ENCODE measurements around the gene PTPRK.

DNA sequence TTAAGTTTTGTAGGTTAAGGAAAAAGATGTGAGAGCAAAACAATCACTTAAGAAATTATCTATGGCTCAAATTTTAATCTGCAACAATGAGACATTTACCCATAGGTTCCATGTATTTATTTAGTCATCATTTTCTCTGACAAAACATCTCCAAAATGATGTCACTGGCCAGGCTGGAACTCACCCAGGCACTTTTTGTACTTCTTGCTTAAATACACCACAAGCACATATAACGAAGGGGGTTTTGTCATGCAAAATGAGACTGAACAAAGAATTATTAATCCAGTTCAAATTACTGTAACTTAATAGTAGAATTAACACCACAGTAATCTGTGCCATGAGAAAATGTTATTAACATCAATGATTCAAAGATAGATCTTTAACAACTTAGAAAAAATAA lies 200.5 kb downstream of the PTPRK start:
- TF ChIP-seq, protein P1, sequence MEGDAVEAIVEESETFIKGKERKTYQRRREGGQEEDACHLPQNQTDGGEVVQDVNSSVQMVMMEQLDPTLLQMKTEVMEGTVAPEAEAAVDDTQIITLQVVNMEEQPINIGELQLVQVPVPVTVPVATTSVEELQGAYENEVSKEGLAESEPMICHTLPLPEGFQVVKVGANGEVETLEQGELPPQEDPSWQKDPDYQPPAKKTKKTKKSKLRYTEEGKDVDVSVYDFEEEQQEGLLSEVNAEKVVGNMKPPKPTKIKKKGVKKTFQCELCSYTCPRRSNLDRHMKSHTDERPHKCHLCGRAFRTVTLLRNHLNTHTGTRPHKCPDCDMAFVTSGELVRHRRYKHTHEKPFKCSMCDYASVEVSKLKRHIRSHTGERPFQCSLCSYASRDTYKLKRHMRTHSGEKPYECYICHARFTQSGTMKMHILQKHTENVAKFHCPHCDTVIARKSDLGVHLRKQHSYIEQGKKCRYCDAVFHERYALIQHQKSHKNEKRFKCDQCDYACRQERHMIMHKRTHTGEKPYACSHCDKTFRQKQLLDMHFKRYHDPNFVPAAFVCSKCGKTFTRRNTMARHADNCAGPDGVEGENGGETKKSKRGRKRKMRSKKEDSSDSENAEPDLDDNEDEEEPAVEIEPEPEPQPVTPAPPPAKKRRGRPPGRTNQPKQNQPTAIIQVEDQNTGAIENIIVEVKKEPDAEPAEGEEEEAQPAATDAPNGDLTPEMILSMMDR (conservative IDR thresholded peaks at IDR 0.05; ENCODE audit: low read length), result no peak
- no peak for TF ChIP-seq EZH2phosphoT487 (IDR thresholded peaks at IDR 0.05; ENCODE audit: borderline replicate concordance, low read depth, low read length)
